Activated CD4-positive, CD25-positive, alpha-beta regulatory T cell treated with anti-CD3 and anti-CD28 coated beads, Interleukin-2, amount 50 U/mL, for 16 hours (primary cell): ENCODE data around the gene TUBB1.
"Not testable (repeated sequence)": the region's sequence is repeated elsewhere in the genome, so short reads cannot be mapped to it uniquely, and the experiment has no call there.

Source experiments
- DNase-seq: peaks from one replicate; pipeline ENCODE4 v3.0.0-alpha.2; 2020; ENCODE audit warnings: low read depth, low spot score

The TUBB1 gene

GRCh38 chr20:59019217-59019616 lies at the start of gene TUBB1:
TSS of gene TUBB1 (plus strand) at chr20:59019429. CDS start at chr20:59019523, 94 bp downstream.
- DNase-seq: no peak

- no peak for DNase-seq
Observed at GRCh38 chr20:58969439-58969838, 49.8 kb upstream of the TUBB1 start.

- no peak for DNase-seq
Observed at GRCh38 chr20:58970146-58970545, 49.1 kb upstream of the TUBB1 start.

GRCh38 chr20:58971429-58971828 lies 47.8 kb upstream of the TUBB1 start:
- no peak for DNase-seq

GRCh38 chr20:58973179-58973578 lies 46.0 kb upstream of the TUBB1 start:
- no peak for DNase-seq

GRCh38 chr20:58973866-58974265 lies 45.4 kb upstream of the TUBB1 start:
- no peak for DNase-seq

- no peak for DNase-seq
Observed at GRCh38 chr20:58975353-58975752, 43.9 kb upstream of the TUBB1 start.

GRCh38 chr20:58976061-58976730 lies 43.0 kb upstream of the TUBB1 start:
- no peak for DNase-seq

GRCh38 chr20:58978351-58979190 lies 40.7 kb upstream of the TUBB1 start:
- no peak for DNase-seq

- peak; percentile 74 for DNase-seq
Observed at GRCh38 chr20:58980711-58981627, 38.3 kb upstream of the TUBB1 start, which contains the start of gene NELFCD. TSS of gene NELFCD (plus strand) at chr20:58981256. CDS start at chr20:58981310, 54 bp downstream.

GRCh38 chr20:58981628-58982364 lies 37.4 kb upstream of the TUBB1 start:
- no peak for DNase-seq

GRCh38 chr20:58982406-58983114 lies 36.7 kb upstream of the TUBB1 start:
- no peak for DNase-seq

- not testable (repeated sequence) for DNase-seq
Observed at GRCh38 chr20:58983115-58983468, 36.1 kb upstream of the TUBB1 start.

GRCh38 chr20:58984691-58985090 lies 34.5 kb upstream of the TUBB1 start:
- DNase-seq: no peak

GRCh38 chr20:58985656-58986055 lies 33.6 kb upstream of the TUBB1 start:
- no peak for DNase-seq

- DNase-seq: no peak
Observed at GRCh38 chr20:58986286-58986967, 32.8 kb upstream of the TUBB1 start.

- no peak for DNase-seq
Observed at GRCh38 chr20:58986968-58987517, 32.2 kb upstream of the TUBB1 start.

- DNase-seq: no peak
Observed at GRCh38 chr20:58987790-58988564, 31.3 kb upstream of the TUBB1 start.

- DNase-seq: no peak
Observed at GRCh38 chr20:58988565-58988882, 30.7 kb upstream of the TUBB1 start.
